HepG2 (cell line): Measurements from ENCODE around the gene HYPK. TPM values are rescaled to one million over a fixed set of nuclear protein-coding genes. Genes with fewer than 3 reads are reported as not detected.
A peak's percentile ranks its signal among the peaks of the same experiment; 100 is the strongest.

Experiments
- CENPT ChIP-seq: sonication (generic); formaldehyde crosslinking; IDR thresholded peaks from 2 replicates; pipeline ENCODE4 v1.8.0; 2022; ENCODE audit warnings: low read depth, mild to moderate bottlenecking, moderate library complexity, missing genetic modification reagents
- FLYWCH1 ChIP-seq: sonication (generic); formaldehyde crosslinking; IDR thresholded peaks from 2 replicates; pipeline ENCODE4 v1.8.1; 2023; ENCODE audit warnings: mild to moderate bottlenecking, missing genetic modification reagents
- FOXJ3 ChIP-seq: sonication (generic); formaldehyde crosslinking; IDR thresholded peaks from 2 replicates; pipeline ENCODE4 v1.4.0; 2020; ENCODE audit warnings: missing genetic modification reagents, mild to moderate bottlenecking, borderline replicate concordance
- LCORL ChIP-seq, 2 experiments: fragments of 450-650 bp in 1 of 2; sonication (generic) in 1 of 2; formaldehyde crosslinking in 1 of 2; IDR thresholded peaks; 2 replicates each; pipeline versions ENCODE4 v1.5.0 to v1.6.1; 2017 to 2020; ENCODE audit warnings: antibody characterized with exemption in 1 of 2, missing genetic modification reagents in 1 of 2
- MBNL3 ChIP-seq: fragments of 250-450 bp; sonication (Bioruptor Pico); conservative IDR thresholded peaks from 2 replicates; pipeline ENCODE4 v1.8.0; 2022; ENCODE audit warnings: mild to moderate bottlenecking, inconsistent platforms
- MED1 ChIP-seq: sonication (generic); formaldehyde crosslinking; IDR thresholded peaks from 2 replicates; pipeline ENCODE4 v1.4.0; 2020; ENCODE audit warnings: missing genetic modification reagents
- PHF20 ChIP-seq: sonication (generic); formaldehyde crosslinking; IDR thresholded peaks from 2 replicates; pipeline ENCODE4 v1.5.0; 2020; ENCODE audit warnings: mild to moderate bottlenecking, missing genetic modification reagents
- PPARG ChIP-seq: conservative IDR thresholded peaks from 2 replicates; pipeline ENCODE4 v1.6.1; 2016; ENCODE audit warnings: missing biosample characterization, missing genetic modification reagents
- RAD21 ChIP-seq: fragments of 450-650 bp; formaldehyde crosslinking; IDR thresholded peaks from 2 replicates; pipeline ENCODE4 v1.5.0; 2020; ENCODE audit warnings: mild to moderate bottlenecking
- SRSF9 ChIP-seq: fragments of 200-400 bp; formaldehyde crosslinking; IDR thresholded peaks from 2 replicates; pipeline ENCODE4 v1.6.1; 2018; ENCODE audit warnings: borderline replicate concordance, mild to moderate bottlenecking, low read depth, low read length; ENCODE audit not compliant: insufficient read depth, poor library complexity, severe bottlenecking
- STAG1 ChIP-seq: sonication (generic); formaldehyde crosslinking; IDR thresholded peaks from 2 replicates; pipeline ENCODE4 v1.4.0; 2020; ENCODE audit warnings: missing genetic modification reagents
- TEAD3 ChIP-seq: optimal IDR thresholded peaks from 2 replicates; pipeline ENCODE3; 2016; ENCODE audit warnings: borderline replicate concordance
- ZFP82 ChIP-seq: sonication (generic); formaldehyde crosslinking; IDR thresholded peaks from 2 replicates; pipeline ENCODE4 v1.5.1; 2020; ENCODE audit warnings: mild to moderate bottlenecking, missing genetic modification reagents, borderline replicate concordance
- ZFY ChIP-seq: sonication (generic); formaldehyde crosslinking; IDR thresholded peaks from 2 replicates; pipeline ENCODE4 v1.4.0; 2020; ENCODE audit warnings: missing genetic modification reagents
- ZNF7 ChIP-seq: IDR thresholded peaks from 2 replicates; pipeline ENCODE4 v1.6.1; 2016; ENCODE audit warnings: missing biosample characterization, missing genetic modification reagents
- ZNF775 ChIP-seq: sonication (generic); formaldehyde crosslinking; IDR thresholded peaks from 2 replicates; pipeline ENCODE4 v1.4.0; 2020; ENCODE audit warnings: missing genetic modification reagents, mild to moderate bottlenecking, moderate library complexity, borderline replicate concordance
- polyA plus RNA-seq, 8 experiments: library from polyadenylated mRNA; depleted of rRNA in 3 of 8; stranded (reverse) in 7 of 8; unstranded in 1 of 8; fragments of >200 nt; fragmentation: Illumina TruSeq in 4 of 8; extraction: Trizol in 4 of 8; gene quantifications; 2 replicates each; pipeline versions ENCODE4 v1.2.1 to v1.2.3, GENCODE V29; 2011 to 2016; ENCODE audit warnings: low read depth in 4 of 8, missing spikeins in 1 of 8, mixed read lengths in 1 of 8; ENCODE audit not compliant: insufficient read depth in 1 of 8
- total RNA-seq, 5 experiments: library from RNA; depleted of rRNA; stranded (reverse); fragments of >200 nt; fragmentation: Illumina TruSeq; extraction: Trizol; gene quantifications; 2 replicates each; pipeline ENCODE4 v1.2.3, GENCODE V29; 2016; ENCODE audit warnings: low read depth in 1 of 5
- TF ChIP-seq, protein P1 (sequence below): sonication (generic); formaldehyde crosslinking; IDR thresholded peaks from 2 replicates; pipeline ENCODE4 v1.5.1; 2020; ENCODE audit warnings: missing genetic modification reagents, mild to moderate bottlenecking, borderline replicate concordance
- TF ChIP-seq, protein P2 (sequence below): sonication (generic); formaldehyde crosslinking; IDR thresholded peaks from 2 replicates; pipeline ENCODE4 v1.4.0; 2020; ENCODE audit warnings: missing genetic modification reagents, borderline replicate concordance
- TF ChIP-seq, protein P3 (sequence below): sonication (generic); formaldehyde crosslinking; IDR thresholded peaks from 2 replicates; pipeline ENCODE4 v1.5.0; 2020; ENCODE audit warnings: mild to moderate bottlenecking, missing genetic modification reagents, moderate library complexity

HYPK gene
- total and polyA plus RNA-seq, 2 of the 13 experiments (the other 11 are each of a cell fraction or from before 2014, with no cell fraction given) = 13.5 to 16.5 TPM

DNA sequence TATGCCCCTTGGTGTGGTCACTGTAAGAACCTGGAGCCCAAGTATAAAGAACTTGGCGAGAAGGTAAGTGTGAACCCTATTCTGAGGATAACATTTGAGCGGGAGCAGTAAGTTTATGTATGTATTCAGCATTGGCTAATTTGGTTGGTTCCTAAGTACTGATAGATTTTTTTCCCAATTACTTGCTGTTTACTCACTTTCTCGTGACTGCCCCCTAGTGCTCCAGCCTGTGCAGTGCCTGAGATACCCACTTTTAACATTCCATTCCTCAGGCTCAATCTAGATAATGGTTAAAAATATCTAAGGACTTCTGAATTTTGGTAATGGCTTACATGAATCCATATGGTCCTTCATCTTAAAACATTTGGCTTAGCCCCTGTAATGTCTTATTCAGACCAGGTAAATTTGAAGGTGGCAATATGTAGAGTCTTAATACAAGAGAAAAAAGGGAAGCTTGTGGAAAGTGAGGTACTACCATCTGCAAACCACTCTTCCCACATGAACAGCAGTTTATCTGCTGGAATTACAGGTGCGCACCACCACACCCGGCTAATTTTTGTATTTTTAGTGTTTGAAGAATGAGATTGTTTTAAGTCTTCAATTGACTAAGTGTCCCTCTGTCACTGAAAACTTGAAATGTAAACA, 30.7 kb upstream of the HYPK start (continued):
- TF ChIP-seq FLYWCH1 (CRISPR knock-in tag) (no peak), ZNF7 (CRISPR knock-in tag) (no peak), RAD21 (CRISPR knock-in tag) (peak; percentile 21; the same call in 1 of the 2 replicates), CENPT (no peak), MED1 (CRISPR knock-in tag) (no peak), PPARG (CRISPR knock-in tag) (no peak), ZFP82 (no peak), PHF20 (CRISPR knock-in tag) (no peak), LCORL (IDR thresholded peaks at IDR 0.05) (no peak), LCORL (CRISPR knock-in tag; IDR thresholded peaks at IDR 0.05) (0 out of 2 replicates have a peak, but pooled peaks have one; percentile 18), ZFY (no peak), ZNF775 (no peak), FOXJ3 (CRISPR knock-in tag) (0 out of 2 replicates have a peak, but pooled peaks have one; percentile 22), MBNL3 (no peak), SRSF9 (no peak), STAG1 (CRISPR knock-in tag) (peak; percentile 32), TEAD3 (CRISPR knock-in tag) (peak; percentile 22)
- TF ChIP-seq, protein P1, sequence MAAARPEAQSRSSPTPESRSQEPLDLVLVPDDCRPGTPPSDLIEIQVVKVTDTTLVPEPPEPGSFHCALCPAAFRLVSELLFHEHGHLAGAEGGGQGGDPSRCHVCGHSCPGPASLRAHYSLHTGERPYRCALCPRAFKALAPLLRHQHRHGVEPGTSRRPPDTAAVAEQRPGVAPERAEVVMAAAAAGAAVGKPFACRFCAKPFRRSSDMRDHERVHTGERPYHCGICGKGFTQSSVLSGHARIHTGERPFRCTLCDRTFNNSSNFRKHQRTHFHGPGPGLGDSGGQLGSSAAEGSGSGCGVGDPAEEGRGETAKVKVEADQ (CRISPR knock-in tag) = no peak
- TF ChIP-seq, protein P2, sequence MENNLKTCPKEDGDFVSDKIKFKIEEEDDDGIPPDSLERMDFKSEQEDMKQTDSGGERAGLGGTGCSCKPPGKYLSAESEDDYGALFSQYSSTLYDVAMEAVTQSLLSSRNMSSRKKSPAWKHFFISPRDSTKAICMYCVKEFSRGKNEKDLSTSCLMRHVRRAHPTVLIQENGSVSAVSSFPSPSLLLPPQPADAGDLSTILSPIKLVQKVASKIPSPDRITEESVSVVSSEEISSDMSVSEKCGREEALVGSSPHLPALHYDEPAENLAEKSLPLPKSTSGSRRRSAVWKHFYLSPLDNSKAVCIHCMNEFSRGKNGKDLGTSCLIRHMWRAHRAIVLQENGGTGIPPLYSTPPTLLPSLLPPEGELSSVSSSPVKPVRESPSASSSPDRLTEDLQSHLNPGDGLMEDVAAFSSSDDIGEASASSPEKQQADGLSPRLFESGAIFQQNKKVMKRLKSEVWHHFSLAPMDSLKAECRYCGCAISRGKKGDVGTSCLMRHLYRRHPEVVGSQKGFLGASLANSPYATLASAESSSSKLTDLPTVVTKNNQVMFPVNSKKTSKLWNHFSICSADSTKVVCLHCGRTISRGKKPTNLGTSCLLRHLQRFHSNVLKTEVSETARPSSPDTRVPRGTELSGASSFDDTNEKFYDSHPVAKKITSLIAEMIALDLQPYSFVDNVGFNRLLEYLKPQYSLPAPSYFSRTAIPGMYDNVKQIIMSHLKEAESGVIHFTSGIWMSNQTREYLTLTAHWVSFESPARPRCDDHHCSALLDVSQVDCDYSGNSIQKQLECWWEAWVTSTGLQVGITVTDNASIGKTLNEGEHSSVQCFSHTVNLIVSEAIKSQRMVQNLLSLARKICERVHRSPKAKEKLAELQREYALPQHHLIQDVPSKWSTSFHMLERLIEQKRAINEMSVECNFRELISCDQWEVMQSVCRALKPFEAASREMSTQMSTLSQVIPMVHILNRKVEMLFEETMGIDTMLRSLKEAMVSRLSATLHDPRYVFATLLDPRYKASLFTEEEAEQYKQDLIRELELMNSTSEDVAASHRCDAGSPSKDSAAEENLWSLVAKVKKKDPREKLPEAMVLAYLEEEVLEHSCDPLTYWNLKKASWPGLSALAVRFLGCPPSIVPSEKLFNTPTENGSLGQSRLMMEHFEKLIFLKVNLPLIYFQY (CRISPR knock-in tag) = no peak
- TF ChIP-seq, protein P3, sequence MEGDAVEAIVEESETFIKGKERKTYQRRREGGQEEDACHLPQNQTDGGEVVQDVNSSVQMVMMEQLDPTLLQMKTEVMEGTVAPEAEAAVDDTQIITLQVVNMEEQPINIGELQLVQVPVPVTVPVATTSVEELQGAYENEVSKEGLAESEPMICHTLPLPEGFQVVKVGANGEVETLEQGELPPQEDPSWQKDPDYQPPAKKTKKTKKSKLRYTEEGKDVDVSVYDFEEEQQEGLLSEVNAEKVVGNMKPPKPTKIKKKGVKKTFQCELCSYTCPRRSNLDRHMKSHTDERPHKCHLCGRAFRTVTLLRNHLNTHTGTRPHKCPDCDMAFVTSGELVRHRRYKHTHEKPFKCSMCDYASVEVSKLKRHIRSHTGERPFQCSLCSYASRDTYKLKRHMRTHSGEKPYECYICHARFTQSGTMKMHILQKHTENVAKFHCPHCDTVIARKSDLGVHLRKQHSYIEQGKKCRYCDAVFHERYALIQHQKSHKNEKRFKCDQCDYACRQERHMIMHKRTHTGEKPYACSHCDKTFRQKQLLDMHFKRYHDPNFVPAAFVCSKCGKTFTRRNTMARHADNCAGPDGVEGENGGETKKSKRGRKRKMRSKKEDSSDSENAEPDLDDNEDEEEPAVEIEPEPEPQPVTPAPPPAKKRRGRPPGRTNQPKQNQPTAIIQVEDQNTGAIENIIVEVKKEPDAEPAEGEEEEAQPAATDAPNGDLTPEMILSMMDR (CRISPR knock-in tag) = peak; percentile 65
